ENCODE measurements around the gene SERTM1. TPM values are rescaled to one million over a fixed set of nuclear protein-coding genes. Genes with fewer than 3 reads are reported as not detected.

The SERTM1 gene
- total and polyA plus RNA-seq, 2 of the 4 experiments (the other 2 are of a cell fraction) = not detected

- Histone ChIP-seq H4K91ac (ENCODE audit: insufficient read depth, low read depth, low read length) (no peak overlapping the region), H3K14ac (replicated peaks; ENCODE audit: low read depth, low read length) (no peak overlapping the region), H3K27me3 (ENCODE audit: control insufficient read depth, insufficient read depth, low read length) (peaks cover 3% of the 10 kb centered on the region; the same call in 1 of the 2 replicates), H2AK5ac (ENCODE audit: low read depth, low read length) (no peak overlapping the region), H4K20me1 (ENCODE audit: insufficient read depth, low read length) (no peaks in the 10 kb centered on the region), H2BK120ac (ENCODE audit: low read depth, low read length) (no peak overlapping the region), H2BK5ac (ENCODE audit: low read depth, low read length, poor library complexity, severe bottlenecking) (no peak overlapping the region), H3K9me1 (ENCODE audit: insufficient read depth, low read length) (no peaks in the 10 kb centered on the region), H3K56ac (ENCODE audit: extremely low read depth, insufficient read depth, low read length) (no peak overlapping the region), H3K27ac (ENCODE audit: insufficient read depth, low read length) (no peak overlapping the region), H3K4me3 (ENCODE audit: insufficient read depth, low read depth, low read length) (no peak overlapping the region), H3K36me3 (ENCODE audit: control insufficient read depth, insufficient read depth, low read length) (no peaks in the 10 kb centered on the region), H2AK9ac (replicated peaks; ENCODE audit: low read depth, low read length, poor library complexity) (no peak overlapping the region), H4K5ac (ENCODE audit: low read depth, low read length) (no peak overlapping the region), H2BK20ac (ENCODE audit: low read depth, low read length) (no peak overlapping the region), H3K4me2 (ENCODE audit: low read depth, low read length) (no peak overlapping the region), H3K23ac (ENCODE audit: low read depth, low read length) (no peak overlapping the region), H3K9ac (ENCODE audit: low read depth, low read length) (no peak overlapping the region), H3K4ac (ENCODE audit: low read depth, low read length) (no peak overlapping the region), H3K4me1 (ENCODE audit: control insufficient read depth, insufficient read depth, low read length) (no peaks in the 10 kb centered on the region), H3K79me1 (ENCODE audit: low read depth in 1 of 2, low read length in 2 of 2) (no peaks in the 10 kb centered on the region), H2AFZ (replicated peaks; ENCODE audit: low read length, poor library complexity) (no peak overlapping the region), H4K8ac (ENCODE audit: low read depth in 2 of 2, low read length in 2 of 2) (no peak overlapping the region), H2BK15ac (ENCODE audit: low read depth, low read length) (no peak overlapping the region), H3K18ac (ENCODE audit: low read depth, low read length) (no peak overlapping the region), H3K9me3 (ENCODE audit: control insufficient read depth, insufficient read depth, low read length) (no peaks in the 10 kb centered on the region)
- POLR2A ChIA-PET (ENCODE audit: unreplicated experiment) = no interaction called here
- dilution Hi-C loops (cut with HindIII; ENCODE audit: low sequenced_read_pairs, unreplicated experiment) = no loop called here
- ATAC-seq (ENCODE audit: low read depth) (no peak), DNase-seq (no peak)
- in situ Hi-C loops (cut with MboI; ENCODE audit: low sequenced_read_pairs) = loop anchor here (25.0 kb wide), 1 partner anchor 759 kb away; no protein-coding TSS in a partner anchor
- TF ChIP-seq MAFK (IDR thresholded peaks at IDR 0.05; ENCODE audit: low read depth, low read length) (no peak), USF2 (IDR thresholded peaks at IDR 0.05; ENCODE audit: low read depth, low read length) (no peak), RFX5 (IDR thresholded peaks at IDR 0.05; ENCODE audit: low read depth, low read length) (no peak), BHLHE40 (IDR thresholded peaks at IDR 0.05; ENCODE audit: low read depth, low read length) (no peak), SMC3 (IDR thresholded peaks at IDR 0.05; ENCODE audit: low read depth, low read length) (no peak), CEBPB (IDR thresholded peaks at IDR 0.05; ENCODE audit: low read depth, low read length) (no peak)
- no TSS peak for BruUV-seq (replicated peaks)
- WGBS, 2 experiments (ENCODE audit: extremely low coverage in 2 of 2, insufficient read length in 1 of 2) = no CpG with 5 or more reads among the region's 2 CpGs
- CTCF ChIA-PET = interaction anchor here (0.5 kb wide), 1 partner anchor 1854 kb away, joined by 3 read pairs; no protein-coding TSS in a partner anchor
- intact Hi-C loops (cut with micrococcal nuclease) = no loop called here
Observed at GRCh38 chr13:36746051-36746450, 72.2 kb downstream of the SERTM1 start.

Other genes starting within 250 kb of the SERTM1 start
- gene CCNA1, start 241.5 kb upstream of the SERTM1 start, total RNA-seq (2012; rRNA removed) = not detected in 2 replicates
- gene CCNA1, start 241.5 kb upstream of the SERTM1 start, polyA plus RNA-seq (2012; rRNA removed) = 0.07 TPM in 1 of 2 replicates, not detected in the other
- 0.54 and 0.83 TPM in 2 replicates for gene RFXAP, start 145.2 kb downstream of the SERTM1 start, total RNA-seq (2012; rRNA removed)
- gene RFXAP, start 145.2 kb downstream of the SERTM1 start, polyA plus RNA-seq (2012; rRNA removed) = 2.2 and 2.7 TPM in 2 replicates
- 4.8 and 5.8 TPM in 2 replicates for gene SMAD9, start 246.2 kb downstream of the SERTM1 start, total RNA-seq (2012; rRNA removed)
- gene SMAD9, start 246.2 kb downstream of the SERTM1 start, polyA plus RNA-seq (2012; rRNA removed) = 2.7 and 3.2 TPM in 2 replicates

Measured in IMR-90 (cell line).